ENCODE results near the gene SLC45A2.
"Not testable (repeated sequence)": the region's sequence is repeated elsewhere in the genome, so short reads cannot be mapped to it uniquely, and the experiment has no call there.

SLC45A2 gene

DNA sequence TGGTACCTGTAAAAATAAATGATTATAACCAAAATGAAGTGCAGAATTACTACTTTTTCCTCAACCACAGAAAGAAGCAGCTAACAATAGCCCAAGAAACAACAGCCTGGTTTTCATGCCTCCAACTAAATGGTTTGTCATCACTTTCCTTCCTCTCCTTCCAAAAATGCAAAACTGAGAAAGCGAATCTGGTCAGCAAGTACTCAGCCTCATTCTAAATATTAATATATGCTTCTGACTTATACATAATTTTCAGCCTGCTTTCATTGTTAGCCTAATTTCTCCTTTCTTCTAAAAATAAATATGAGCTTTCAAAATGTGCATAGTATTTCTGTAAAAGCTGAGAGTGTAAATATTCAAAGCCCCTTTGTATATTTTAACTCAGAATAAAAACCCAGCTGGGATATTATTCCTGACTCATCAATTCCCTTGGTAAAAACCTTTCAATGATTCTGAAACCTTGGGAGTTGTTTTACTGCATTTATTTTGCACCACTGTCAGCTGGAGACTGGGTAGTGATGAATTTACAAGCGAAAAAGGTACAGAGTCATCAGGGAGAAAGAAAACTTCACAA lies 26.8 kb downstream of the SLC45A2 start:
- TF ChIP-seq TAF1 (IDR thresholded peaks at IDR 0.05; ENCODE audit: borderline replicate concordance, low read depth, low read length) (no peak), POLR2A (IDR thresholded peaks at IDR 0.05; ENCODE audit: low read depth, low read length) (no peak), POLR2AphosphoS5 (IDR thresholded peaks at IDR 0.05; ENCODE audit: low read depth, low read length) (no peak)
- FAIRE-seq (no peak), DNase-seq (ENCODE audit: insufficient read length) (no peak)

DNA sequence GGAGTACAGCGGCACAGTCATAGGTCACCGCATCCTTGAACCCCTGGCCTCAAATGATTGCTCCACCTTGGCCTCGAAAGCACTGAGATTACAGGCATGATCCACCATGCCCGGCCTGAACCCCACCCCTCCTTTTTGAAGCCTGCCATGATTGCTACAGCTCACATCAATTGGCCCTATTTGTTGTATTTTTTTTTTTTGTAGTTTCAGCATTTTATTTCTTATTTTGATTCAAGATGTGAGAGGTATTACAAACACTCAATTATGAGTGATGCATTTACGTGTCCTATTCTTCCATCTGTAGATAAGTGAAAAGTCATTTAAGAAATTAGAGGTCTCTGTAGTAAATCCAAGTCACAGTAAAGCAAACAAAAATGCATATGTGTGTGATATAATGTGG lies 32.3 kb downstream of the SLC45A2 start:
- FAIRE-seq; DNase-seq (ENCODE audit: insufficient read length): not testable (repeated sequence)

DNA sequence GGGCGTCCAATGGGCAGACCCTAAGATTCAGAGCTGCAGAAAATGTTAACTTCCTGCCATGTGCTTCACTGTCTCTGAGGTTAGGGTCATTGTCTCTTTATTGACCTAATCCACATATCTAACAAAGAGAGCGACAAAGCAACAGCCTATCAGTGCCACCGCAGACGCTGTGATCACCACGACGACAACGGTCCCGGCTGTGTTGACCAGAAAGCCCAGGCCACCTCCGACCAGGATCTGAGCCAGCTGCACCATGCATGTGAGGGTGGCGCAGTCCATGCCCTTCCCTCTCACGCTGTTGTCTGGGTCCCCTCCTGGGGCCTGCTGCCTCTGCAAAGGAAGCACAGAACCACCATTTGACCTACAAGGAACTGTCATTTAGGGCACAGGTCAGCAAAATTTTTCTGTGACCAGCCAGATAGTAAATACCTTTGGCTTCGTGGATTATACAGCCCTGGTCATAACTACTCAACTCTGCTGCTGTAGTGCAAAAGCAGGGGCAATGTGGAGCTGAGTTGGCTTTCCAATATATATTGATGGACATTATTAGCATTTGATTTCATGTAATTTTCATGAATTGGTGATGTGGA lies 39.9 kb downstream of the SLC45A2 start:
- FAIRE-seq (no peak), DNase-seq (ENCODE audit: insufficient read length) (no peak)
- TF ChIP-seq POLR2AphosphoS5 (IDR thresholded peaks at IDR 0.05; ENCODE audit: low read depth, low read length) (no peak), TAF1 (IDR thresholded peaks at IDR 0.05; ENCODE audit: borderline replicate concordance, low read depth, low read length) (no peak), POLR2A (IDR thresholded peaks at IDR 0.05; ENCODE audit: low read depth, low read length) (no peak)

DNA sequence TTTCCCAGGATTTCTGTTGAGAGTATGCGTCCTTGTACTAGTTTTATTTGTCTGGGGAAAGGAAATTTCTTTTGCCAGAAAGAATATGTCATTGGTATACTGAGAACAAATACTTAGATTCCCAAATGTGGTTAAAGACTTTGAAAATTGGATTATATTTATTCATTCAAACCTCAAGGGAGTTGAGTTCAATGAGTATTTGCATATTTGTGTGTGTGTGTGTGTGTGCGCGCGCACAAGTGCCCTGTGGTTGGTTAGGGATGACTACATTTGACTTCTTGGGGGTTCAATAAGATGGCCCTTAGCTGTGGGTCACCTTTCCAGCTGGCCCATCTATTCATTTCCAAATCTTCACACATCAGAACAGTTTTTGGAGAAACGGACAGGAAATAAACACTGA lies 43.4 kb downstream of the SLC45A2 start:
- DNase-seq (ENCODE audit: insufficient read length) (no peak), FAIRE-seq (no peak)
- TF ChIP-seq POLR2AphosphoS5 (IDR thresholded peaks at IDR 0.05; ENCODE audit: low read depth, low read length) (no peak), TAF1 (IDR thresholded peaks at IDR 0.05; ENCODE audit: borderline replicate concordance, low read depth, low read length) (no peak), POLR2A (IDR thresholded peaks at IDR 0.05; ENCODE audit: low read depth, low read length) (no peak)

DNA sequence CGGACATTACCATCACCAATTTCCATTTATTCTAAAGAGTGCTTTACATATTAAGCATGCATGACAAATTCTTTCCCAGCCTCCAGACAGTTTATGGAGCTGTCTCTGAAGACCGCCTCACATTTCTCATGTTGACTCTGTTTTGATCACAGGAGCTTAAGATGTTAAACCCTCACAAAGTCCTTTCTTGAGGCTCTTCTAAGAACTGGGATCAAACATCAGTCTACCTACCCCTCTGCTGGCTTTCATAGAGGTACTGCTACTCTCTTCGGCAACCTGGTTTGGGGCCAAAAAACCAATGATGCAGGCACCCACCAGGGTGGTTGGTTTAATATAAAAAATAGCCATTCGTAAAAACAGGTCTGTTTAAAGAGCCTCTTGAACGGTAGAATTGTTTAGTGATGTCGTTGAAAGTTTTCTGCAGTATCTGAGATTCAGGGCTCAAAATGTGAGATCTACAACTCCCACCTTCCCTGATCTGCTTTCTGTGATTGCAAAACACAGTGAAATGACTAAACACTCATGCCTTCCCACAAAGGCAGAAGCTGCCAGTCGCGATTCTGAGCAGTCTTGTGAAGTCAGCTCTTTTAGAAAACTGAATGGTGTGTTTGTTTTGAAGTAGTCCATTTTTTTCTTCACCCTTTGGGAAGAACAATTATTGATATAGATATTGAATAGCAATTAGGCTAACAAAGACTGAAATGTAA lies 44.8 kb downstream of the SLC45A2 start:
- DNase-seq (ENCODE audit: insufficient read length) (no peak), FAIRE-seq (no peak)
- TF ChIP-seq POLR2AphosphoS5 (IDR thresholded peaks at IDR 0.05; ENCODE audit: low read depth, low read length), result no peak
- TF ChIP-seq TAF1 (IDR thresholded peaks at IDR 0.05; ENCODE audit: borderline replicate concordance, low read depth, low read length), result no peak
- no peak for TF ChIP-seq POLR2A (IDR thresholded peaks at IDR 0.05; ENCODE audit: low read depth, low read length)

DNA sequence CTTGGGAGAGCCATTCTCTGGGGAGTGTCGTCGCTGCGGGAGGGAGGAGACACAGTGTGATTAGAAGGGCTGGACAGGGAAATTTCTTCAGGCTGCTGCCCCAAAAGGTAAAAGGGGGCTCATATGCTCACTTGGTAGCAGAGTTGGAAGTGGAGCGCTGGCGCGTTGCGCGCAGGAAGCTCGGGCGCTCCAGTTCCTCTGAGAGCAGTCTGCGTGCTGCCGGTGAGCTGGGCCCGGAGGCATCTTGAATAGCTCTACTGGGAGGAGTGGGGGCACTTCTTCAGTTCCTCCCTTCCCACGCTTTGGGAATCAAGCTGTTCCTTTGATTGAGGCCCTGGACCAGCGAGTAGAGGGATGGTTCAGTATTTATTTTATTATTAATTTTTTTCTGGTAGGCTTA lies 45.6 kb downstream of the SLC45A2 start:
- DNase-seq (ENCODE audit: insufficient read length) (no peak), FAIRE-seq (no peak)
- no peak for TF ChIP-seq POLR2A (IDR thresholded peaks at IDR 0.05; ENCODE audit: low read depth, low read length)
- no peak for TF ChIP-seq TAF1 (IDR thresholded peaks at IDR 0.05; ENCODE audit: borderline replicate concordance, low read depth, low read length)
- no peak for TF ChIP-seq POLR2AphosphoS5 (IDR thresholded peaks at IDR 0.05; ENCODE audit: low read depth, low read length)

DNA sequence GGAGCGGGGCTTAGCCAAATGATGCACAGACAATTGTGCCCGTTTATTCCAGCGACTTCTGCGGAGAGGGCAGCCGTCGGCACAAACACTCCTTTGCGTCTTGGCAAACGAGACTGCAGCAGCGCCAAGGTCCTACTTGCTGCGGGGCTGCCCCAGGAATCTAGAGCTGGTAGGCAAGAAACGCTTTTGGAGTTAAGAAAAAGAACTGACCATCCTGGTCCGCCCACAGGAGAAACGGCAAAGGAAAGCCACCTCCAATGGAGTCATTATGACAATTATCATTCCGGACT lies 46.0 kb downstream of the SLC45A2 start:
- FAIRE-seq (no peak), DNase-seq (ENCODE audit: insufficient read length) (no peak)
- no peak for TF ChIP-seq POLR2A (IDR thresholded peaks at IDR 0.05; ENCODE audit: low read depth, low read length)

DNA sequence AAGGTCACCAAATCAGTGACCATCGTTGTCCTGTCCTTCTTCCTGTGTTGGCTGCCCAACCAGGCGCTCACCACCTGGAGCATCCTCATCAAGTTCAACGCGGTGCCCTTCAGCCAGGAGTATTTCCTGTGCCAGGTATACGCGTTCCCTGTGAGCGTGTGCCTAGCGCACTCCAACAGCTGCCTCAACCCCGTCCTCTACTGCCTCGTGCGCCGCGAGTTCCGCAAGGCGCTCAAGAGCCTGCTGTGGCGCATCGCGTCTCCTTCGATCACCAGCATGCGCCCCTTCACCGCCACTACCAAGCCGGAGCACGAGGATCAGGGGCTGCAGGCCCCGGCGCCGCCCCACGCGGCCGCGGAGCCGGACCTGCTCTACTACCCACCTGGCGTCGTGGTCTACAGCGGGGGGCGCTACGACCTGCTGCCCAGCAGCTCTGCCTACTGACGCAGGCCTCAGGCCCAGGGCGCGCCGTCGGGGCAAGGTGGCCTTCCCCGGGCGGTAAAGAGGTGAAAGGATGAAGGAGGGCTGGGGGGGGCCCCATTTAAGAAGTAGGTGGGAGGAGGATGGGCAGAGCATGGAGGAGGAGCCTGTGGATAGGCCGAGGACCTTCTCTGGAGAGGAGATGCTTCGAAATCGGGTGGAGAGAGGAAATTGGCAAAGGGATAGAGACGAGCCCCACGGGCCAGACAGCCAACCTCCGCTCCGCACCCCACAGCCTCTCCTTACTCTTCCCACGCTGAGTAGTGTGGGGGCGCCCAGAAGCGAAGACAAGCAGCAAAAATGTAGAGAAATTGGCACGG lies 46.6 kb downstream of the SLC45A2 start:
- FAIRE-seq, result no peak
- no peak for TF ChIP-seq TAF1 (IDR thresholded peaks at IDR 0.05; ENCODE audit: borderline replicate concordance, low read depth, low read length)
- no peak for TF ChIP-seq POLR2AphosphoS5 (IDR thresholded peaks at IDR 0.05; ENCODE audit: low read depth, low read length)
- TF ChIP-seq POLR2A (IDR thresholded peaks at IDR 0.05; ENCODE audit: low read depth, low read length), result no peak
- no peak for DNase-seq (ENCODE audit: insufficient read length)

DNA sequence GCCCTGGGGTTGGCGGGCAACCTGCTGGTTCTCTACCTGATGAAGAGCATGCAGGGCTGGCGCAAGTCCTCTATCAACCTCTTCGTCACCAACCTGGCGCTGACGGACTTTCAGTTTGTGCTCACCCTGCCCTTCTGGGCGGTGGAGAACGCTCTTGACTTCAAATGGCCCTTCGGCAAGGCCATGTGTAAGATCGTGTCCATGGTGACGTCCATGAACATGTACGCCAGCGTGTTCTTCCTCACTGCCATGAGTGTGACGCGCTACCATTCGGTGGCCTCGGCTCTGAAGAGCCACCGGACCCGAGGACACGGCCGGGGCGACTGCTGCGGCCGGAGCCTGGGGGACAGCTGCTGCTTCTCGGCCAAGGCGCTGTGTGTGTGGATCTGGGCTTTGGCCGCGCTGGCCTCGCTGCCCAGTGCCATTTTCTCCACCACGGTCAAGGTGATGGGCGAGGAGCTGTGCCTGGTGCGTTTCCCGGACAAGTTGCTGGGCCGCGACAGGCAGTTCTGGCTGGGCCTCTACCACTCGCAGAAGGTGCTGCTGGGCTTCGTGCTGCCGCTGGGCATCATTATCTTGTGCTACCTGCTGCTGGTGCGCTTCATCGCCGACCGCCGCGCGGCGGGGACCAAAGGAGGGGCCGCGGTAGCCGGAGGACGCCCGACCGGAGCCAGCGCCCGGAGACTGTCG lies 47.3 kb downstream of the SLC45A2 start:
- no peak for FAIRE-seq
- DNase-seq (ENCODE audit: insufficient read length), result no peak
- no peak for TF ChIP-seq POLR2A (IDR thresholded peaks at IDR 0.05; ENCODE audit: low read depth, low read length)
- TF ChIP-seq POLR2AphosphoS5 (IDR thresholded peaks at IDR 0.05; ENCODE audit: low read depth, low read length), result no peak
- TF ChIP-seq TAF1 (IDR thresholded peaks at IDR 0.05; ENCODE audit: borderline replicate concordance, low read depth, low read length), result no peak

DNA sequence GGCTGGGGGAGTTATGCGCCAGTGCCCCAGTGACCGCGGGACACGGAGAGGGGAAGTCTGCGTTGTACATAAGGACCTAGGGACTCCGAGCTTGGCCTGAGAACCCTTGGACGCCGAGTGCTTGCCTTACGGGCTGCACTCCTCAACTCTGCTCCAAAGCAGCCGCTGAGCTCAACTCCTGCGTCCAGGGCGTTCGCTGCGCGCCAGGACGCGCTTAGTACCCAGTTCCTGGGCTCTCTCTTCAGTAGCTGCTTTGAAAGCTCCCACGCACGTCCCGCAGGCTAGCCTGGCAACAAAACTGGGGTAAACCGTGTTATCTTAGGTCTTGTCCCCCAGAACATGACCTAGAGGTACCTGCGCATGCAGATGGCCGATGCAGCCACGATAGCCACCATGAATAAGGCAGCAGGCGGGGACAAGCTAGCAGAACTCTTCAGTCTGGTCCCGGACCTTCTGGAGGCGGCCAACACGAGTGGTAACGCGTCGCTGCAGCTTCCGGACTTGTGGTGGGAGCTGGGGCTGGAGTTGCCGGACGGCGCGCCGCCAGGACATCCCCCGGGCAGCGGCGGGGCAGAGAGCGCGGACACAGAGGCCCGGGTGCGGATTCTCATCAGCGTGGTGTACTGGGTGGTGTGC lies 48.0 kb downstream of the SLC45A2 start, which contains the start of gene RXFP3:
Gene RXFP3 (plus strand): TSS at position 6 of the 636 bp plus-strand sequence. CDS start 355 bp downstream, at position 361.
- no peak for TF ChIP-seq POLR2AphosphoS5 (IDR thresholded peaks at IDR 0.05; ENCODE audit: low read depth, low read length)
- TF ChIP-seq TAF1 (IDR thresholded peaks at IDR 0.05; ENCODE audit: borderline replicate concordance, low read depth, low read length), result no peak
- TF ChIP-seq POLR2A (IDR thresholded peaks at IDR 0.05; ENCODE audit: low read depth, low read length), result no peak
- FAIRE-seq (no peak), DNase-seq (ENCODE audit: insufficient read length) (no peak)

DNA sequence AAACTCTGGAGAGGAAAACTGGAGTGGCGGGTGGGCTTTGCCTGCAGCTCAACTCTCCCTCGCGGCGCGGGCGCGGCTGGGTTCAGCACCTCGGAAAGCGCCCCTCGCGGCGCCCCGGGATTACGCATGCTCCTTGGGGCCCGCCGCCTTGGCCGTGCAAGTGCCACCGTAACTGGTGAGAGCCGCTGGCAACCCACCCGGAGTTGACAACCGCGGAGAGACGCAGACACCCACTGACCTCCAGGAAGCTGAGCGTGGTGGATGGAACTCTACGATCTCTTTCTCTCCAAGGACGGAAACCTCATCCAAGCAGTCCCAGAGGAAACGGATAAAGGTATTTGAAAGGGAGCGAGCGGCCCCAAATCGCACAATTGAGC lies 48.5 kb downstream of the SLC45A2 start:
- no peak for TF ChIP-seq POLR2AphosphoS5 (IDR thresholded peaks at IDR 0.05; ENCODE audit: low read depth, low read length)
- TF ChIP-seq POLR2A (IDR thresholded peaks at IDR 0.05; ENCODE audit: low read depth, low read length), result no peak
- no peak for TF ChIP-seq TAF1 (IDR thresholded peaks at IDR 0.05; ENCODE audit: borderline replicate concordance, low read depth, low read length)
- no peak for FAIRE-seq
- DNase-seq (ENCODE audit: insufficient read length), result peak; percentile 60

Data from GM12892 (cell line).